HCT116 (cell line): ENCODE results near the gene PACRG. TPM values are rescaled to one million over a fixed set of nuclear protein-coding genes. Genes with fewer than 3 reads are reported as not detected.

Experiments used
- ATAC-seq: fragments of 200-7000 bp; cut with Tn5 transposase; 2 replicates; pipeline ENCODE4 v1.9.1; 2020; ENCODE audit warnings: mild to moderate bottlenecking, moderate library complexity
- BruUV-seq: library from RNA; stranded (reverse); fragments of 400-500 nt; replicated peaks from 2 replicates; lab custom pipeline; 2021; lab: Mats Ljungman, UMichigan
- CTCF ChIA-PET: fragments of 300-600 bp; sonication (Branson Sonifier 250); formaldehyde crosslinking; loops from one replicate; lab custom pipeline; 2021; ENCODE audit warnings: antibody characterized with exemption; lab: Charles Lee
- POLR2A ChIA-PET: fragments of 300-600, 350-600 bp; sonication (Branson Sonifier 250); formaldehyde crosslinking; loops from one replicate; lab custom pipeline; 2021; ENCODE audit warnings: antibody characterized with exemption; lab: Charles Lee
- RAD21 ChIA-PET, 2 experiments: fragments of 300-600 bp; sonication (Branson Sonifier 250); formaldehyde crosslinking; loops; one replicate each; lab custom pipeline; 2023; ENCODE audit warnings: low total read pairs in 2 of 2; ENCODE audit not compliant: uncharacterized antibody in 2 of 2, unreplicated experiment in 2 of 2, low non-redundant PET in 1 of 2; lab: Charles Lee
- DNase-seq: peaks from one replicate; pipeline ENCODE4 v3.0.0-alpha.2; 2010; ENCODE audit warnings: low read depth, low spot score
- H2AFZ ChIP-seq: fragments of 200-600 bp; shearing (Covaris generic), sonication (generic); 2 replicates; pipeline ENCODE4 v1.6.1; 2017; ENCODE audit warnings: low read depth, mixed run types, mixed read lengths, antibody characterized with exemption, low read length; ENCODE audit not compliant: poor library complexity, severe bottlenecking
- H3K27ac ChIP-seq: 2 replicates; pipeline ENCODE4 v1.5.1; 2012; ENCODE audit warnings: low read depth, low read length
- H3K27me3 ChIP-seq: fragments of 200-600 bp; sonication (generic); 2 replicates; pipeline ENCODE4 v1.6.1; 2016; ENCODE audit warnings: mixed run types, low read length, mixed read lengths; ENCODE audit not compliant: insufficient read depth
- H3K36me3 ChIP-seq, 2 experiments: fragments of 200-500 bp in 1 of 2; fragments of 200-600 bp in 1 of 2; sonication (Bioruptor generic) in 1 of 2; sonication (generic) in 1 of 2; 2 replicates each; pipeline versions ENCODE4 v1.5.1 to v1.6.1; 2014 to 2016; ENCODE audit warnings: low read length in 2 of 2, inconsistent platforms in 1 of 2, mixed read lengths in 1 of 2, mixed run types in 1 of 2; ENCODE audit not compliant: insufficient read depth in 2 of 2, control insufficient read depth in 1 of 2
- H3K4me1 ChIP-seq, 2 experiments: fragments of 200-600 bp in 1 of 2; sonication (generic) in 1 of 2; 2 replicates each; pipeline versions ENCODE4 v1.5.1 to v1.6.1; 2012 to 2017; ENCODE audit warnings: low read length in 2 of 2, inconsistent platforms in 1 of 2, mild to moderate bottlenecking in 1 of 2, mixed read lengths in 1 of 2, mixed run types in 1 of 2, moderate library complexity in 1 of 2; ENCODE audit not compliant: insufficient read depth in 2 of 2, control insufficient read depth in 1 of 2
- H3K4me2 ChIP-seq: fragments of 200-600 bp; sonication (generic); 2 replicates; pipeline ENCODE4 v1.6.1; 2017; ENCODE audit warnings: mixed run types, low read length, mixed read lengths
- H3K4me3 ChIP-seq, 2 experiments: fragments of 200-600 bp in 1 of 2; sonication (generic) in 1 of 2; replicated peaks in 1 of 2; 2 replicates each; pipeline ENCODE4 v1.5.1; 2011 to 2016; ENCODE audit warnings: low read length in 2 of 2, control low read depth in 1 of 2, low read depth in 1 of 2, mild to moderate bottlenecking in 1 of 2, mixed read lengths in 1 of 2, mixed run types in 1 of 2
- H3K79me2 ChIP-seq: fragments of 200-600 bp; sonication (generic); 2 replicates; pipeline ENCODE4 v1.6.1; 2017; ENCODE audit warnings: mild to moderate bottlenecking, mixed run types, low read length, moderate library complexity, mixed read lengths; ENCODE audit not compliant: insufficient read depth
- H3K9ac ChIP-seq: fragments of 200-600 bp; sonication (generic); 2 replicates; pipeline ENCODE4 v1.6.1; 2016; ENCODE audit warnings: low read length, mixed read lengths
- H3K9me2 ChIP-seq: fragments of 200-600 bp; sonication (generic), shearing (Covaris generic); 2 replicates; pipeline ENCODE4 v1.6.1; 2017; ENCODE audit warnings: mixed run types, mild to moderate bottlenecking, moderate library complexity; ENCODE audit not compliant: insufficient read depth
- H3K9me3 ChIP-seq, 2 experiments: fragments of 200-500 bp in 1 of 2; fragments of 200-600 bp in 1 of 2; sonication (Bioruptor generic) in 1 of 2; sonication (generic) in 1 of 2; 2 replicates each; pipeline ENCODE4 v1.6.1; 2014 to 2017; ENCODE audit warnings: low read length in 2 of 2, mixed read lengths in 2 of 2, inconsistent platforms in 1 of 2, low read depth in 1 of 2, mild to moderate bottlenecking in 1 of 2, mixed run types in 1 of 2, moderate library complexity in 1 of 2; ENCODE audit not compliant: control insufficient read depth in 1 of 2, insufficient read depth in 1 of 2
- H4K20me1 ChIP-seq: fragments of 200-600 bp; sonication (generic), shearing (Covaris generic); 2 replicates; pipeline ENCODE4 v1.6.1; 2017; ENCODE audit warnings: mixed run types, mild to moderate bottlenecking, moderate library complexity; ENCODE audit not compliant: insufficient read depth
- EZH2phosphoT487 ChIP-seq: fragments of 200-600 bp; IDR thresholded peaks from 2 replicates; pipeline ENCODE4 v1.6.1; 2018; ENCODE audit warnings: antibody characterized with exemption, borderline replicate concordance
- POLR2AphosphoS5 ChIP-seq: IDR thresholded peaks from 2 replicates; pipeline ENCODE4 v1.6.1; 2011; ENCODE audit warnings: mild to moderate bottlenecking, low read depth, low read length, moderate library complexity
- SRF ChIP-seq: IDR thresholded peaks from 2 replicates; pipeline ENCODE4 v1.6.1; 2012; ENCODE audit warnings: low read depth
- TCF7L2 ChIP-seq: IDR thresholded peaks from 2 replicates; pipeline ENCODE4 v1.7.0; 2011; ENCODE audit warnings: borderline replicate concordance, inconsistent platforms; ENCODE audit not compliant: insufficient read depth, insufficient read length; ENCODE audit errors: extremely low read depth
- YY1 ChIP-seq: IDR thresholded peaks from 2 replicates; pipeline ENCODE4 v1.6.1; 2011; ENCODE audit warnings: low read length, low read depth, moderate library complexity, mild to moderate bottlenecking; ENCODE audit not compliant: insufficient replicate concordance; ENCODE audit errors: extremely low read depth
- ZNF274 ChIP-seq: fragments of 200-500 bp; sonication (Bioruptor generic); IDR thresholded peaks from 2 replicates; pipeline ENCODE4 v1.6.1; 2014; ENCODE audit warnings: mild to moderate bottlenecking, low read depth, low read length, inconsistent platforms
- intact Hi-C: fragments of 100-400 bp; cut with micrococcal nuclease; formaldehyde crosslinking; loops from 2 replicates; pipeline ENCODE4 v1.10.0; 2022
- total RNA-seq: library from RNA; stranded (reverse); gene quantifications from one replicate; pipeline ENCODE4 v1.2.1, GENCODE V29; 2021; ENCODE audit not compliant: unreplicated experiment
- TF ChIP-seq, protein P1 (sequence below): IDR thresholded peaks from 2 replicates; pipeline ENCODE4 v1.6.1; 2011; ENCODE audit warnings: mild to moderate bottlenecking, low read length, moderate library complexity; ENCODE audit not compliant: insufficient replicate concordance; ENCODE audit errors: extremely low read depth
- TF ChIP-seq, protein P2 (sequence below), 3 experiments: fragments of 200-600 bp in 1 of 3; sonication (generic) in 1 of 3; IDR thresholded peaks in 2 of 3; conservative IDR thresholded peaks in 1 of 3; 2 replicates each; pipeline ENCODE4 v1.5.1; 2012 to 2017; ENCODE audit warnings: low read depth in 2 of 3, low read length in 2 of 3, antibody characterized with exemption in 1 of 3, borderline replicate concordance in 1 of 3, control low read depth in 1 of 3, mild to moderate bottlenecking in 1 of 3, mixed read lengths in 1 of 3, mixed run types in 1 of 3, moderate library complexity in 1 of 3; ENCODE audit not compliant: insufficient read depth in 1 of 3

The PACRG gene
- total RNA-seq, 1 experiment from 2014 or later, result 0.71 TPM

DNA sequence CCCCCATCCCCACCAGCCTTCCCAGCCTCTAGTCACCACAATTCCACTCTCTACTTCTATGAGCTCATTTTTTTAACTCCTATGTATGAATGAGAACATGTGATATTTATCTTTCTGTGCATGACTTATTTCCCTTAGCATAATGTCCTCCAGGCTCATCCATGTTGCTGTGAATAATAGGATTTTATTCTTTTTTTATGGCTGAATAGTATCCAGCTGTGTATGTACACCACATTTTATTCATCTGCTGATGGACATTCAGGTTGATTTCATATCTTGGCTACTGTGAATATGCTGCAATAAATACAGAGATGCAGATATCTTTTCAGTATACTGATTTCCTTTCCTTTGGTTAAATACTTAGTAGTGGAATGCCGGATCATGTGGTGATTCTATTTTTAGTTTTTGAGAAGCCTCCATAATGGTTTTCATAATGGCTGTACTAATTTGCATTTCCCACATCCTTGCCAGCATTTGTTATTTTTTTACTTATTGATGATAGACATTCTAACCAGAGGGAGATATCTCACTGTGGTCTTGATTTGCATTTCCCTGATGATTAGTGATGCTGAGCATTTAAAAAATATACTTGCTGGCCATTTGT is 194.9 kb downstream of the PACRG start:
- H3K4me3 ChIP-seq, result no peak overlapping the region
- TF ChIP-seq, protein P1, sequence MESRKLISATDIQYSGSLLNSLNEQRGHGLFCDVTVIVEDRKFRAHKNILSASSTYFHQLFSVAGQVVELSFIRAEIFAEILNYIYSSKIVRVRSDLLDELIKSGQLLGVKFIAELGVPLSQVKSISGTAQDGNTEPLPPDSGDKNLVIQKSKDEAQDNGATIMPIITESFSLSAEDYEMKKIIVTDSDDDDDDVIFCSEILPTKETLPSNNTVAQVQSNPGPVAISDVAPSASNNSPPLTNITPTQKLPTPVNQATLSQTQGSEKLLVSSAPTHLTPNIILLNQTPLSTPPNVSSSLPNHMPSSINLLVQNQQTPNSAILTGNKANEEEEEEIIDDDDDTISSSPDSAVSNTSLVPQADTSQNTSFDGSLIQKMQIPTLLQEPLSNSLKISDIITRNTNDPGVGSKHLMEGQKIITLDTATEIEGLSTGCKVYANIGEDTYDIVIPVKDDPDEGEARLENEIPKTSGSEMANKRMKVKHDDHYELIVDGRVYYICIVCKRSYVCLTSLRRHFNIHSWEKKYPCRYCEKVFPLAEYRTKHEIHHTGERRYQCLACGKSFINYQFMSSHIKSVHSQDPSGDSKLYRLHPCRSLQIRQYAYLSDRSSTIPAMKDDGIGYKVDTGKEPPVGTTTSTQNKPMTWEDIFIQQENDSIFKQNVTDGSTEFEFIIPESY, result no peak
- H3K9ac ChIP-seq, result no peak overlapping the region
- no peaks in the 10 kb centered on the region for H3K9me2 ChIP-seq
- H3K27me3 ChIP-seq, result no peaks in the 10 kb centered on the region
- H2AFZ ChIP-seq, result no peak overlapping the region
- H3K4me1 ChIP-seq, result no peaks in the 10 kb centered on the region
- POLR2A ChIA-PET, result no interaction called here
- RAD21 ChIA-PET, result no interaction called here
- H3K79me2 ChIP-seq, result no peaks in the 10 kb centered on the region
- H3K4me2 ChIP-seq, result no peak overlapping the region
- ATAC-seq, result no peak
- intact Hi-C loops, result no loop called here
- H3K36me3 ChIP-seq, result no peaks in the 10 kb centered on the region
- no TSS peak for BruUV-seq
- no peak for DNase-seq
- no peaks in the 10 kb centered on the region for H3K9me3 ChIP-seq
- no peaks in the 10 kb centered on the region for H4K20me1 ChIP-seq
- H3K27ac ChIP-seq, result no peak overlapping the region
- CTCF ChIA-PET, result no interaction called here

DNA sequence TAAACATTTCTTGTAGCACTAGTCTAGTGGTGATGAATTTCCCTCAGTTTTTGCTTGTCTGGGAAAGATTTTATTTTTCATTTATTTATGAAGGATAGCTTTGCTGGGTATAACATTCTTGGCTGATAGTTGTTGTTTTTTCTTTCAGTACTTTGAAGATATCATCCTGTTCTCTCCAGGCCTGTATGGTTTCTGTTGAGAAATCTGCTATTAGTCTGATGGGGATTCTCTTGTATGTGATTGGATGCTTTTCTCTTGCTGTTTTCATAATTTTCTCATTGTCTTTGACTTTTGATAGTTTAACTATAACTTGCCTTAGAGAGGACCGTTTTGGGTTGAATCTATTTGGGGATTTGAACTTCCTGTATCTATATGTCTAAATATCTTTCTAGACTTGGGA is 207.1 kb downstream of the PACRG start:
- Histone ChIP-seq H2AFZ (no peak overlapping the region), H3K9me3 (peaks cover 0 to 13% of the 10 kb centered on the region in 2 experiments; a peak in 2 of 4 replicates), H3K9ac (no peak overlapping the region), H3K36me3 (no peaks in the 10 kb centered on the region), H3K27me3 (no peaks in the 10 kb centered on the region), H4K20me1 (no peaks in the 10 kb centered on the region), H3K9me2 (no peaks in the 10 kb centered on the region), H3K4me2 (no peak overlapping the region), H3K4me3 (no peak overlapping the region), H3K4me1 (no peaks in the 10 kb centered on the region), H3K79me2 (no peaks in the 10 kb centered on the region), H3K27ac (no peak overlapping the region)
- ATAC-seq (no peak), DNase-seq (no peak)
- ChIA-PET CTCF (no interaction called here), POLR2A (no interaction called here), RAD21 (no interaction called here)
- no peak for TF ChIP-seq TCF7L2
- no peak for TF ChIP-seq SRF
- TF ChIP-seq, protein P2, sequence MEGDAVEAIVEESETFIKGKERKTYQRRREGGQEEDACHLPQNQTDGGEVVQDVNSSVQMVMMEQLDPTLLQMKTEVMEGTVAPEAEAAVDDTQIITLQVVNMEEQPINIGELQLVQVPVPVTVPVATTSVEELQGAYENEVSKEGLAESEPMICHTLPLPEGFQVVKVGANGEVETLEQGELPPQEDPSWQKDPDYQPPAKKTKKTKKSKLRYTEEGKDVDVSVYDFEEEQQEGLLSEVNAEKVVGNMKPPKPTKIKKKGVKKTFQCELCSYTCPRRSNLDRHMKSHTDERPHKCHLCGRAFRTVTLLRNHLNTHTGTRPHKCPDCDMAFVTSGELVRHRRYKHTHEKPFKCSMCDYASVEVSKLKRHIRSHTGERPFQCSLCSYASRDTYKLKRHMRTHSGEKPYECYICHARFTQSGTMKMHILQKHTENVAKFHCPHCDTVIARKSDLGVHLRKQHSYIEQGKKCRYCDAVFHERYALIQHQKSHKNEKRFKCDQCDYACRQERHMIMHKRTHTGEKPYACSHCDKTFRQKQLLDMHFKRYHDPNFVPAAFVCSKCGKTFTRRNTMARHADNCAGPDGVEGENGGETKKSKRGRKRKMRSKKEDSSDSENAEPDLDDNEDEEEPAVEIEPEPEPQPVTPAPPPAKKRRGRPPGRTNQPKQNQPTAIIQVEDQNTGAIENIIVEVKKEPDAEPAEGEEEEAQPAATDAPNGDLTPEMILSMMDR (IDR thresholded peaks at IDR 0.05 in 2 of 3, conservative IDR thresholded peaks at IDR 0.05 in 1 of 3; ENCODE audit: borderline replicate concordance in 1 of 3, insufficient read depth in 1 of 3, low read depth in 2 of 3, low read length in 2 of 3), result no peak
- TF ChIP-seq POLR2AphosphoS5, result no peak
- TF ChIP-seq EZH2phosphoT487, result no peak
- TF ChIP-seq ZNF274, result no peak
- TF ChIP-seq YY1, result no peak
- BruUV-seq, result no TSS peak
- intact Hi-C loops, result no loop called here
